Osteoblast (primary cell): ENCODE data around the gene SNAPC4. TPM values are rescaled to one million over a fixed set of nuclear protein-coding genes. Genes with fewer than 3 reads are reported as not detected.

Experiments
- DNase-seq: peaks from one replicate; pipeline ENCODE4 v3.0.0; 2011; ENCODE audit warnings: low spot score, mixed read lengths; ENCODE audit not compliant: insufficient read length; ENCODE audit errors: missing footprints
- H2AFZ ChIP-seq: 2 replicates; pipeline ENCODE4 v1.6.0; 2011; ENCODE audit warnings: mild to moderate bottlenecking, low read length
- H3K27ac ChIP-seq: 2 replicates; pipeline ENCODE4 v1.5.1; 2011; ENCODE audit warnings: mild to moderate bottlenecking, low read depth, low read length, moderate library complexity
- H3K27me3 ChIP-seq: 2 replicates; pipeline ENCODE4 v1.6.0; 2012; ENCODE audit warnings: mild to moderate bottlenecking, control low read depth, inconsistent platforms, low read length, moderate library complexity; ENCODE audit not compliant: insufficient read depth
- H3K36me3 ChIP-seq: 2 replicates; pipeline ENCODE4 v1.5.1; 2011; ENCODE audit warnings: mild to moderate bottlenecking, low read length, control low read depth, moderate library complexity; ENCODE audit not compliant: insufficient read depth
- H3K4me1 ChIP-seq: 2 replicates; pipeline ENCODE4 v1.5.1; 2011; ENCODE audit warnings: mild to moderate bottlenecking, low read length, control low read depth, moderate library complexity; ENCODE audit not compliant: insufficient read depth
- H3K4me2 ChIP-seq: 2 replicates; pipeline ENCODE4 v1.6.0; 2011; ENCODE audit warnings: mild to moderate bottlenecking, low read length; ENCODE audit not compliant: insufficient read depth
- H3K4me3 ChIP-seq: fragments of 200-600 bp; sonication (generic); 3 replicates; pipeline ENCODE4 v1.5.1; 2012; ENCODE audit warnings: mild to moderate bottlenecking, low read length, inconsistent platforms; ENCODE audit not compliant: insufficient read depth
- H3K79me2 ChIP-seq: 2 replicates; pipeline ENCODE4 v1.6.0; 2012; ENCODE audit warnings: mild to moderate bottlenecking, low read length, control low read depth, inconsistent platforms; ENCODE audit not compliant: insufficient read depth
- H3K9me3 ChIP-seq: 2 replicates; pipeline ENCODE4 v1.5.1; 2011; ENCODE audit warnings: low read depth, low read length, control low read depth
- H4K20me1 ChIP-seq: 2 replicates; pipeline ENCODE4 v1.6.0; 2012; ENCODE audit warnings: mild to moderate bottlenecking, low read length, control low read depth; ENCODE audit not compliant: insufficient read depth
- CTCF ChIP-seq: IDR thresholded peaks from 2 replicates; pipeline ENCODE4 v1.5.1; 2011; ENCODE audit warnings: mild to moderate bottlenecking, low read depth, low read length, moderate library complexity; ENCODE audit errors: extremely low read depth
- total RNA-seq: library from RNA; depleted of rRNA; stranded (reverse); fragments of >200 nt; gene quantifications from 2 replicates; pipeline ENCODE4 v1.2.3, GENCODE V29; 2012

Gene SNAPC4
- 8.0 and 9.0 TPM in 2 replicates for total RNA-seq

- no peaks in the 10 kb centered on the region for H3K9me3 ChIP-seq
- H3K27ac ChIP-seq: peak within 1 kb of the TSS; percentile 58
- H3K36me3 ChIP-seq: peaks cover 61% of the 10 kb centered on the region
- H3K4me1 ChIP-seq: peaks cover 14% of the 10 kb centered on the region
- H3K79me2 ChIP-seq: peaks cover 33% of the 10 kb centered on the region
- peak; percentile 76 for TF ChIP-seq CTCF
- peaks cover 21% of the 10 kb centered on the region for H4K20me1 ChIP-seq
- DNase-seq: peak; percentile 100
- H2AFZ ChIP-seq: peak within 1 kb of the TSS; percentile 95
- H3K4me2 ChIP-seq: peak within 1 kb of the TSS; percentile 93
- peak within 1 kb of the TSS; percentile 91 for H3K4me3 ChIP-seq
- no peaks in the 10 kb centered on the region for H3K27me3 ChIP-seq
Measured at GRCh38 chr9:136400038-136400834, at the start of gene SNAPC4. SNAPC4 (minus strand) TSS chr9:136400170; CDS start chr9:136398428, 1,742 bp downstream.

- no peaks in the 10 kb centered on the region for H3K9me3 ChIP-seq
Measured at GRCh38 chr9:136448655-136449054, 48.7 kb upstream of the SNAPC4 start.

GRCh38 chr9:136447173-136447778, 47.3 kb upstream of the SNAPC4 start:
- TF ChIP-seq CTCF: no peak
- Histone ChIP-seq H3K4me2 (no peak overlapping the region), H3K4me1 (no peaks in the 10 kb centered on the region), H3K4me3 (no peak overlapping the region), H3K36me3 (peaks cover 95% of the 10 kb centered on the region), H2AFZ (no peak overlapping the region), H3K79me2 (peaks cover 6% of the 10 kb centered on the region), H3K27me3 (no peaks in the 10 kb centered on the region), H3K27ac (no peak overlapping the region), H4K20me1 (peaks cover 28% of the 10 kb centered on the region), H3K9me3 (no peaks in the 10 kb centered on the region)
- DNase-seq: no peak

More at GRCh38 chr9:136448655-136449054, 48.7 kb upstream of the SNAPC4 start:
- DNase-seq: no peak
- Histone ChIP-seq H2AFZ (no peak overlapping the region), H3K4me1 (no peaks in the 10 kb centered on the region), H3K79me2 (peaks cover 10% of the 10 kb centered on the region), H4K20me1 (peaks cover 21% of the 10 kb centered on the region), H3K36me3 (peaks cover 90% of the 10 kb centered on the region), H3K4me2 (no peak overlapping the region), H3K27me3 (no peaks in the 10 kb centered on the region), H3K27ac (no peak overlapping the region), H3K4me3 (no peak overlapping the region)
- no peak for TF ChIP-seq CTCF

GRCh38 chr9:136445799-136446198, 45.8 kb upstream of the SNAPC4 start:
- Histone ChIP-seq H3K27ac (no peak overlapping the region), H3K27me3 (no peaks in the 10 kb centered on the region), H2AFZ (no peak overlapping the region), H3K36me3 (peaks cover 98% of the 10 kb centered on the region), H3K9me3 (no peaks in the 10 kb centered on the region), H3K4me1 (peaks cover 6% of the 10 kb centered on the region), H3K4me3 (no peak overlapping the region), H3K4me2 (no peak overlapping the region), H4K20me1 (peaks cover 42% of the 10 kb centered on the region), H3K79me2 (peaks cover 2% of the 10 kb centered on the region)
- TF ChIP-seq CTCF: no peak
- DNase-seq: no peak
